GM18502 (cell line): Measurements from ENCODE around the gene GABRG3.

ENCODE experiments used
- ATAC-seq: cut with Tn5 transposase; IDR thresholded peaks from one replicate; pipeline ENCODE4 v1.9.1; 2021; ENCODE audit warnings: mild to moderate bottlenecking; ENCODE audit not compliant: unreplicated experiment, poor library complexity

The GABRG3 gene

DNA sequence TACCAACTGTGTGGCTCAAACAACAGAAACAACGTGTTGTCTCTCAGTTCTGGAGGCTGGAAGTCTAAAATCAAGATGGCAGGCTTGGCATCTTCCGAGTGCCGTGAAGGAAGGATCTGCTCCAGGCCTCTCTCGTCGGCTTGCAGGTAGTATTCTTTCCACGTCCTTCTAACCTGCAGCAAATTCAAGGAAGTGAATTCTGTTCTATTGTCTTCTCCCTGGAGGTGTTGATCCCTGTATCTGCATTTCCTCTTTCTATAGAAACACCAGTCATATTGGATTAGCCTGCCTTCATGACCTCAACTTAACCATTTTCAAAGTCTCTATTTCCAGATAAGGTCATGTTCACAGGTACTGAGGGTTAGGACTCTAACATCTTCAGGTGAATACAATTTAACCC, 512.1 kb downstream of the GABRG3 start:
- no peak for ATAC-seq

DNA sequence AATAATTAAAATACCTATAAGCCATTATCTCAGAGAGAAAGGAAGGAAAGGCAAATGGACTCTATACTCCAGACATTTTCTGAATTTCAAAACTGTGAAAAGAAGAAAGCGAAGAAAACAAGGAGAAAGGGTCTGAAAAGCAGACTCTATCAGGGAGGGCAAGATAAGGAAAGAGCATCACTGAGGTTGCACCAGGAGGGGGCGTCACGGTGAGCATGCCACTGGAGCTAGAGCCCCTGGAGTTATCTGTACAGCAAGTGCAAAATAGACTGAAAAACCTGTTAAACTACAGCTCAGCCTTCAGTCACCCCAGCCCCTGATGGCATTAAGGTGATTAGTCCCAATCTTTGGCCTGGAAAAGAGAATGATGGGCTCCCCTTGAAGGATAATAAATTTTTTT, 514.3 kb downstream of the GABRG3 start:
- ATAC-seq: no peak

DNA sequence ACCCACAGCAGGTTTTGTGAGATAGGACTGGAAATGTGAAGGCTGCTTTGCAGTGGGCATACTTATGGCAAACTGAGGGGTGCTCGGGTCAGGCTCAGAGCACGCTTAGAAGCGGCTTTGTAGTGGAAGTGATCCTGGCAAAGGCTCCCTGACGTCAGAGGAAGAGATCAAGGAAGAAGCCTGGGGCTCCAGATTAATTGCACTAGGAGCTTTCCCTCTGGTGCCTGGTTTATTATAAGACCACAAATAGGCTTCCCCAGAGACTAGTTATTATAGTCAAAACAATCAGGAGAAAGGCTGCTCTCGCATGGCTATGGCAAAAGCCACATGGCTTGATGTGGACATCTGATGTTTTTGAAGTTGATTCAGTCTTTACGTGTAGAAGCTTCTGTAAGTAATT, 515.1 kb downstream of the GABRG3 start:
- no peak for ATAC-seq

DNA sequence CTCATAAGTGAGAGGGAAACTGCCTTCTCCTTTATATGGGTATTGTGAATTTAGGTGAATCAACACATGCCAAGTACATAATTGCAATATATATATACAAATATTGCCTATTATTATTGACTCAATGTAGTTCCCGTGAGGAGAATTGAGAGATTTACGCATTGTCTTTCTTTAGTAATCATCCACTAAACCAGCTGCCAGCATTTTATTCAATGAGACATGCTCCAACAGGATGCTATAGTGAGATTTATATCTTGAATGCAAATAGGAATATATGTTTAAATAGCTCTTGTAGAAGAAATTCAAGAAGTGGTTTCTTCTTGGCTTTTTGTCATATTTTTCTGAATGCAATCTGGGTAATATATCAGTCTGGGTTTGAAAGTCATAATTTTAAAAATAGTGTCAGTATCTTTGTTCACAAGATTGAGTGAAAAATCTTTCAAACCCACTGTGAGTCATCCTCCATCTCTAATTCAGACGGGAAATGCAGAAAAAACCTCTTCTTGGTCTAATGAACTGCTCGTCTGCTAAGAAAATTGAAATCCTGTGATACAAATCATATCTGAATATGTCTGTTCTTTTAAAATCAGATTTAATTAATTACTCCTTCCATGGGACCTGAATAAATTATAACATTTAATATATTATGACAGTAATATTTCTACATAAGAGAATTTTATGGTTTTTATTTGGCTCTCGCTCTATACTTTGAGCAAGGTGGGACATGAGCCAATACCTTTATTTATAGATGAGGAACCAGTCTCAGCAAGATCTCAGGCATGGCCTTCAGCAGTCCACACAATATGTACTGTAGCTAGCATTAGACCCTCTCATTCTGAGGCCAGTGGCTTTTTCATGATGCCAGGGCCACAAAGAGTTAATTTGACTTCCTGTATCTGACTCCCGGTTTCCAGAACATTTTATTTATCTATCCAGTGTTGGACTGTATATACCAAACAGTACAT, 516.0 kb downstream of the GABRG3 start:
- no peak for ATAC-seq

GRCh38 chr15:27487846-27488245, 516.9 kb downstream of the GABRG3 start:
- ATAC-seq: no peak

- no peak for ATAC-seq
Measured at GRCh38 chr15:27490867-27491595, 520.0 kb downstream of the GABRG3 start.

GRCh38 chr15:27491666-27492621, 521.0 kb downstream of the GABRG3 start:
- no peak for ATAC-seq

DNA sequence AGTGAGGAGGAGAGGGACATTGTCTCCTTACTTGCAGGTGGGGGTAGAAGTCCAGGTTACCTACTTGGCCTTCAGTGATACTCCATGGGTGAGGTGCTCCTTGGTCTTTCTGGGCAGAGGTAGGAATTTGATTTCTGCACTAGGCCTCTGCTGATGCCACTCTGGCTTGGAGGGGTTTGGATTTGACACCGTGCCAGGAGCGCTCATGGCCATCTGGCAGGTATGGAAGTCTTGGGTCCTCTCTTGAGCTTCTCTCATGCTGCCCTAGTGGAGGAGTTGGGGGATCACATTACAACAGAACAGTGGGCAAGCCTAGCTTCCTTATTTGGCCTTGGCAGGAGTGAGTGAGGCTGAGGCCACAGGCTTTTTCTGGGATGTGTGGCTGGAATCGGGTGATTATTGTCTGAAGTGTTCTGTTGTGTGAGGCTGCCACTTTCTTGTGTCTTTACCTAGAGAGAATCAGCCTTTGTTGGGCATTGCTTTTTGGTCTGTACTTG, 525.0 kb downstream of the GABRG3 start:
- no peak for ATAC-seq

DNA sequence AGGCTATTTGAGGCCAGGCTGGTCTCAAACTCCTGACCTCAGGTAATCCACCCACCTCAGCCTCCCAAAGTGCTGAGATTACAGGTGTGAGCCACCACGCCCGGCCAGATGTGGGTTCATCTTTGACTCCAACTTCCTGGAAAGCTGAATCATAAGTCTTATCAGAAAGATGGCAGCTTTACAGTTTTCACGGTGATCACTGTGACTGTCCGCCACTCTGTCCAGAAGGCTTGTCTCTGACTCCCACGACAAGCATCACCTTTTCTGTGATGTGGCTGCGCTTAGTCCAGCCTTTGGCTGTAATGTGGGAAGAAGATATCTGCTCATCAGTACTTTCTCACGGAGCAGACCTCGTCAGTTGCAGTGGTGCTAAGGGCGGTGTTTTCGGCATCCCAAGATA, 527.7 kb downstream of the GABRG3 start:
- ATAC-seq: no peak

DNA sequence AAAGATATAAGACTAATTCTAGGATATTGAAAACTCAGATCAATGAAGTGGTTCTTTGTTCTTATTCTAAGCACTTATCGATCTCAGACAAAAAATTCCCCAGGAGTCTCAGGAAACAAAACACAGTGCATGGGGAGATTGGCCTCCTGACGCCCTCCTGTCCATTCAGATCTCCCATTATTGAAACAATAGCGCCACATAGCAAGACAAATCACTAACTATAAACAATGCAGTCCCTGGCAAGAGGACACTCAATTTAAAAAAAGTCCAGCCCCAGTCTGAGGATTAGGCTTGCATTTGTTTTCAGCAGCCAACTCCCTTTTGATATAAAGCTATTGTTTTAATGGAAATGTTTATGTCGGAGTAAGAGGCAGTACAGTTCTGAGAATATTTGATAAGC, 528.2 kb downstream of the GABRG3 start:
- ATAC-seq: no peak

- no peak for ATAC-seq
Measured at GRCh38 chr15:27499719-27500118, 528.7 kb downstream of the GABRG3 start.

DNA sequence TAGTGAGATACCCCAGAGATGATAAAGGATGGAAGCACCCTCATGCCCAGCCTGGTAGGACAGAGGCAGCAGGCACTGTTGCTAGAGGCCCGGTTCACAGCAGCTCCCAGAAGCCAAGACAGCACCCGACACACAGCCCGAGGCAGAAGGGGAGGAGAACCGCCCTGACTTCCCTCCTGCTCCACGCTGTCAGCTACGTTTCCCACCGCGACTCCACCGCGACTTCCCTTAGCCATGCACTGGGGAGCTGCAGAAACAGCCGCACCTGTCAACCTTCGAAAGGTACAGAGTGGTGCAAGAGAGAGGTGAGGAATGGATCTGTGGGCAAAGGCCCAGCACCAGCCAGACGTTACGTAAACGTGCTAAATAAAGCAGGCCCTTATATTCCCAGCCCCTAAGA, 529.2 kb downstream of the GABRG3 start:
- ATAC-seq: no peak

- no peak for ATAC-seq
Measured at GRCh38 chr15:27506752-27507151, 535.8 kb downstream of the GABRG3 start.

DNA sequence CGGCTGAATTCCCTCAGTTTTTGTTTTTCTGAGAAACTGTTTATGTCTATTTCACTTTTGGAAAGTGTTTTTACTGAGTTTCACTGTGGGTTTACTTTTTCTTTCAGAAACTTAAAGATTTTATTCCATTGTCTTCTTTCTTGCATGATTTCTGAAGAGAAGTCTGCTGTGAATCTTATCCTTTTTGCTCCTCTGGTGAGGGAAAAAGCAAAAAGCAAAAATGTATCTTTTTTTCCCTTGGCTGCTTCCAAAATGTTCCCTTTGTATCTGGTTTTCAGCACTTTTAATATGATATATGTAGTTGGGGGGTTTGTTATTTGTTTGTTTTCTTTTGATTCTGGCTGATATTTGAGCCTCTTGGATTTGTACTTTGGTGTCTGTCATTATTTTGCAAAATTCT, 538.0 kb downstream of the GABRG3 start:
- no peak for ATAC-seq

- no peak for ATAC-seq
Measured at GRCh38 chr15:27512281-27513001, 541.5 kb downstream of the GABRG3 start.

- ATAC-seq: no peak
Measured at GRCh38 chr15:27514526-27514925, 543.5 kb downstream of the GABRG3 start.

GRCh38 chr15:27527490-27528067, 556.6 kb downstream of the GABRG3 start:
- ATAC-seq: no peak

GRCh38 chr15:27529399-27529798, 558.4 kb downstream of the GABRG3 start:
- ATAC-seq: no peak

DNA sequence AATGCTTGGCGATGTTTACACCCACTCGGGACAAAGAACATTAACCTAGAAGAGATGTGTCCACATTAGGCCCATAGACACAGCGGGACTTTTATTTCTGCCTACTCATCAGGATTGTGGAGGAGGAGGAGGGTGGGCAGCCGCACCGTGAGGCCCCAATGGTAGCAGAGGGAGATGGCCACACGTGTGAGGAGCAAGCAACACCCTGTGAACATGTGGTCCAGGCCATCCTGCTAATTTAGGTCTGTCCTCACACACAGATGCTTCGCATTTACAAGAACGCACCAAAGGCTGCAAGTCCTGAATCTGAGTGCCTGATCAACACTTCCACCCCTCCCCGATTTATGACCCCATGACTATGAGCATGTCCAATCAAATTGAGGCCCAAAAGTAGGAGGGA, 560.0 kb downstream of the GABRG3 start:
- no peak for ATAC-seq
